Choroid plexus epithelial cell (primary cell): ENCODE results near the gene CHRM4.

Experiments used
- DNase-seq: peaks from one replicate; pipeline ENCODE4 v3.0.0-alpha.2; 2010; ENCODE audit warnings: low read depth
- H3K4me3 ChIP-seq: 2 replicates; pipeline ENCODE4 v1.5.1; 2011; ENCODE audit warnings: low read depth, mild to moderate bottlenecking, control low read depth, low read length, moderate library complexity
- TF ChIP-seq, protein P1 (sequence below): conservative IDR thresholded peaks from 2 replicates; pipeline ENCODE4 v1.5.1; 2011; ENCODE audit warnings: low read depth, mild to moderate bottlenecking, control low read depth, inconsistent platforms, low read length, moderate library complexity

CHRM4 gene

DNA sequence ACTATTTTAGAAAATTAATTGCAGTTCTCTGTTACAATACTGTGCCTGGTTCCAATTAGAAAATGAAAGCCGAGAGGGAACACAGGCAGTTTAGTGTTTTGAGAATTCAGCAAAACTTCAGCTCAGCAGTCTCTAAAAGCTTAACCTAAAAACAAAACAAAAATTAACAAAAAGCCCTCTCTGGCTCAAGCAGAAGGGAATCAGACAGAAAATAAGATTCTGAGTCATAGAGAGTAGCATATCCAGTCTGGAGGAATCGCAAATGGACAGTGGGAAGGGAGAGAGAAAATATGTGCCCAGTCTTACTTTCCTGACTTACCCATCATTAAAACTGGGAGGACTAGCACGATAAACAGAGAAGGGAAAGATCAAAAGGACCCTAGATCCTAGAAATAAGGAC lies 38.1 kb upstream of the CHRM4 start:
- DNase-seq, result no peak
- no peak overlapping the region for H3K4me3 ChIP-seq
- TF ChIP-seq, protein P1, sequence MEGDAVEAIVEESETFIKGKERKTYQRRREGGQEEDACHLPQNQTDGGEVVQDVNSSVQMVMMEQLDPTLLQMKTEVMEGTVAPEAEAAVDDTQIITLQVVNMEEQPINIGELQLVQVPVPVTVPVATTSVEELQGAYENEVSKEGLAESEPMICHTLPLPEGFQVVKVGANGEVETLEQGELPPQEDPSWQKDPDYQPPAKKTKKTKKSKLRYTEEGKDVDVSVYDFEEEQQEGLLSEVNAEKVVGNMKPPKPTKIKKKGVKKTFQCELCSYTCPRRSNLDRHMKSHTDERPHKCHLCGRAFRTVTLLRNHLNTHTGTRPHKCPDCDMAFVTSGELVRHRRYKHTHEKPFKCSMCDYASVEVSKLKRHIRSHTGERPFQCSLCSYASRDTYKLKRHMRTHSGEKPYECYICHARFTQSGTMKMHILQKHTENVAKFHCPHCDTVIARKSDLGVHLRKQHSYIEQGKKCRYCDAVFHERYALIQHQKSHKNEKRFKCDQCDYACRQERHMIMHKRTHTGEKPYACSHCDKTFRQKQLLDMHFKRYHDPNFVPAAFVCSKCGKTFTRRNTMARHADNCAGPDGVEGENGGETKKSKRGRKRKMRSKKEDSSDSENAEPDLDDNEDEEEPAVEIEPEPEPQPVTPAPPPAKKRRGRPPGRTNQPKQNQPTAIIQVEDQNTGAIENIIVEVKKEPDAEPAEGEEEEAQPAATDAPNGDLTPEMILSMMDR, result no peak

DNA sequence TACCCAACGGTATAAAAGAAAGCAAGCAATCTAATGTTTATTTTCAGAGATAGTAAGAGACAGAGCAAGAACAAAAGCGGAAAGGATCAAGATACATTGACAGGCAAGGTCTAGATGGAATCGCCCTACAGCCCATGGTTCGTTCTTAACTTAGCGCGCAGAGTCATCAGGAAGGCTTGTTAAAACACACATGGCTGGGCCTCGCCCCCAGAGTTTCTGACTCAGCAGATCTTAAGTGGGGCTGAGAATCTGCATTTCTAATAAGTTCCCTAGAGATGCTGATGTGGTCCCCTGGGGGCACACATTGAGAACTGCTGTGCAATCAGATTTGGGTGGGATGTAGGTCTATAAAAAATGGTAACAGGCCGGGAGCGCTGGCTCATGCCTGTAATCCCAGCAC lies 35.8 kb upstream of the CHRM4 start:
- no peak overlapping the region for H3K4me3 ChIP-seq
- TF ChIP-seq, protein P1, result no peak
- DNase-seq, result no peak

DNA sequence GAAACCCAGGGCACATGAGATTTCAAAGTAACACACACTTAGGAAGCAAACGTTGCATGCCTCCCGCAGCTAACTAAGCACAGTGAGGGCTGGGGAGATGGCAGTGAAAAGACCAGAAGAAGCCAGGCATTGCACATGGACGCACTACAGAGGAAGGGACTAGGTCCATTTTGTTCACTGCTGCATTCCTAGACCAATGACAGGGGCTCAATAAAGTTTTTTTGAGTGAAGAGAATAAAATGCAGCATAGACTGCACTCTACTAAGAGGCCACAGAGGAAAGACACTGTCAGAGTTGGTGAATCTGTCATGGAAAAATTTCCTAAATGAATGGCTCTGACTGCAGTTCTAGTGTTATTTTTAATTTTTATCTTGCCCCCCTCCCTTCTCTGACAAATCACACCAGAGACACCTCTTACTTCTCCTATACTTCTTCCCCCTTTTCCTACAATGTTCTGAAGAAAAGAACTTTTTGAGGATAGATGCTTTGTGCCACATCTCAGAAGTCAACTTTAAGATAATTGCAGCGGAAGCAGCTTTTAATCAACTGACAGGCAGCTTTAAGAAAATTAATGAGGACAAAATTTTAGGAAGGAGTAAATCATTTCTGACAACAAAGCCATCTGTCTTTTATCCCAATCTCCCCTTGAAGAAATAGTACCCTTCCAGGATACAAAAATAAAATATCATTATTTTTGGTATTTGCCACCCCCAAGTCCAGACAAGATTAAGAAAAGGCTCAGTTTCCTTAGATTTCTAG lies 34.8 kb upstream of the CHRM4 start:
- TF ChIP-seq, protein P1, result no peak
- no peak for DNase-seq
- H3K4me3 ChIP-seq, result no peak overlapping the region

- DNase-seq, result no peak
- TF ChIP-seq, protein P1, result no peak
- H3K4me3 ChIP-seq, result no peak overlapping the region
Observed at GRCh38 chr11:46422588-46422987, 31.0 kb upstream of the CHRM4 start.

DNA sequence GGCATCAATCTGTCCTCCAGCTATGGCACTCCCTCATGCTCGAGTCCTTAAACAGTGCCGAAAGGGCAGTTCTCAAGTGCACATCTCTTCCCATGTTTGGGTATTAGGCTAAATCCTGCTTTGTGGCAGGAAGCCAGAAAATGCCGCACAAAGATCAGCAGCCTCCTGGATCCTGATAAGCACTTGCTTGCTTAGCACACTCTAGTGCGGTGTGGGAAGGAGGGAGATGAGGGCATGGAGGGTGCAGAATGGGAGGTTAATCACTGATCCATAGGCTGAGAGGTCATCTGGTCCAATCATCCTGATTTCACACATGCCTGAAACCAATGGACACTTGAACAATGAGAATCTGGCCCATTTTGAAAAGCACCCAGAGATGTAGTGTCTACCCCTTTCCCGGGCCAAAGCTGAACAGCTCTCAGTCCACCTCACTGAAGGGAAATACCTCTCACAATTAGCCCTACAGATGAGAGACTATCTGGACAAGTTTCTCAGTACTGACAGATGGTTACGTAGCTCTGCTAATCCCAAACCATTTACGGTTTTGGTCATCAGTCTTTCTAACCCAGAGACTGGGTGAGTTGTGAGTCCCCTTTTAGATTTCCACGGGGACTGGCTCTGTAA lies 29.8 kb upstream of the CHRM4 start:
- no peak for DNase-seq
- no peak overlapping the region for H3K4me3 ChIP-seq

DNA sequence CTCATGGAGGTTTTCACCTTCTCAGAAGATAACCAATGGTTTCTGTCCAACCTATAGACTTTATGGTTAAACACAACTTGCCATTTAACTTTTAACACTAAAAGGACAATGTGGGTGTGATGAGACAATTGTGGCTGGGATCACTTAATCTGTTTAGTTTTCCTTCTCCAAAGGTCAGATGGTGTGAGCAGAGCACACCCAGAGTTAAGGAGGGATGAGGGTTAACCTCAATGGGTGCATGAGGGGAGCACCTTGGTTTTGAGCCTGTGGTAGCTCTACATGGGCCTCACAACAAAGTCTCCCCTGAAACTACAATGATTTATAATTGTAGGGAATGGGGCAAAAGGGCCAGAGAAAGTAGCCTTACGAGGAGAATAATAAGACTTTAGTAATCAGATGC lies 28.9 kb upstream of the CHRM4 start:
- TF ChIP-seq, protein P1, result no peak
- H3K4me3 ChIP-seq, result no peak overlapping the region
- no peak for DNase-seq

More for the DNA sequence above, 29.8 kb upstream of the CHRM4 start:
- TF ChIP-seq, protein P1, result no peak

DNA sequence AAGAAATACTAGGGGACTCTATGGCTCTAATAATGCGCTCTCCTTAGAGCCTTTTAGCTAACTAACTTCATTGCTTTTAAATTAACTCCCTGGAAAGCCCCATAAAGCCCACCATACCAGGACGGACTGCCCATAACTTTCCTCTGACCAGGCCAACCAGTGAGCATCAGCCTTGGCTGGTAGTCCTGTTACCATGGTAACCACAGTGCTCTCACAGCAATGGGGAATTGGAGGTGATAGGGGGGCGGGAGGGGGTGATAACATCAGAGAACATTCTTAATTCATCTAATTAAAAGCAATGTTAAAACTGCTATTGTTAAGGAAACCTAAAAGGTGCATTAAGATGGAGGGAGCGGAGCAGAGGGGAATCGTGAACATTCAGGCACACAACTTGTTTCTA lies 27.2 kb upstream of the CHRM4 start:
- DNase-seq, result no peak
- TF ChIP-seq, protein P1, result no peak
- no peak overlapping the region for H3K4me3 ChIP-seq
